GM10266 (cell line): ENCODE measurements around the gene CELSR2.

ENCODE experiments used
- DNase-seq: peaks from one replicate; pipeline ENCODE4 v3.0.0; 2012; ENCODE audit errors: extremely low spot score
- CTCF ChIP-seq: IDR thresholded peaks from 2 replicates; pipeline ENCODE4 v1.5.1; 2012; ENCODE audit warnings: mild to moderate bottlenecking, low read depth; ENCODE audit not compliant: control insufficient read depth, insufficient read depth; ENCODE audit errors: missing control alignments

The CELSR2 gene

GRCh38 chr1:109312978-109313775 is 63.8 kb downstream of the CELSR2 start:
- no peak for DNase-seq
- TF ChIP-seq CTCF: no peak

GRCh38 chr1:109314795-109315194 is 65.5 kb downstream of the CELSR2 start:
- DNase-seq: no peak
- TF ChIP-seq CTCF: no peak

DNA sequence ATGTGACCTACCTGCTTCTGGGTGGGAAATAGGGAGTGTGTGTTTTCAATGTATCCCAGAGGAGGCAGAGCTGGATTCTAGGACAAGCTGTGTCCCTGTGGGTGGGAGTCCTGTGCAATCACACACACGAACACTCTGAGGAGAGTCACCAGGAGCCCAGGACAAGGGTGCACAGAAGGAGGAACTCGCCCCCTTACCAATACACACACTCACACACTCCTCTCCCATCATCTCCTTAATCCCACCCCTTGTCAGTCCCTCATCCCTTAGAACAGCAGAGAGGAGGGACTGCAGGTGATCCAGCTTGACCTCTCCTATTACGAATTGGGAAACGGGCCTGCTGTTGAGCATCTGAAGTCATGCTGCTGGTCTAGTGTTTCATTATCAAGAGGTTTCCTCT is 65.9 kb downstream of the CELSR2 start:
- no peak for TF ChIP-seq CTCF

DNA sequence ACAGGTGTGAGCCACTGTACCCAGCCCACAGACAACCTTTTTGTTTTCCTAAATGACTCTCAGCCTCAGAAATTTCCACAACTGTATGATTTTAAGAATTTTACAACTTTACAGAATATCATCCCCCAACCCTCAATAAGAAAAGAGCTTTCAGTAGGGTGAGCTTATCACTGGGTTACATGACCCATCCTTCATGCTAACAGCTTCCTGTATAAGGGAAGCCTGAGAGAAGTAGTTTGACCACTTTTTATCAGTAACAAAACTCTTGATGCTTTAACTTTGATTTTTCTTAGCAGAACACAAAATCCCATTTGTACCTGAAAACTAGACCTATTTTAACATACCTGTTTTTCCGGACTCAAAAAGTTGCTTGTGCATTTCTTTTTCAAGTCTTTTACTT is 67.2 kb downstream of the CELSR2 start:
- no peak for DNase-seq
- no peak for TF ChIP-seq CTCF

More for the DNA sequence above, 65.9 kb downstream of the CELSR2 start:
- no peak for DNase-seq

- no peak for TF ChIP-seq CTCF
- DNase-seq: no peak
These were observed 69.8 kb downstream of the CELSR2 start for GRCh38 chr1:109319114-109319513.

DNA sequence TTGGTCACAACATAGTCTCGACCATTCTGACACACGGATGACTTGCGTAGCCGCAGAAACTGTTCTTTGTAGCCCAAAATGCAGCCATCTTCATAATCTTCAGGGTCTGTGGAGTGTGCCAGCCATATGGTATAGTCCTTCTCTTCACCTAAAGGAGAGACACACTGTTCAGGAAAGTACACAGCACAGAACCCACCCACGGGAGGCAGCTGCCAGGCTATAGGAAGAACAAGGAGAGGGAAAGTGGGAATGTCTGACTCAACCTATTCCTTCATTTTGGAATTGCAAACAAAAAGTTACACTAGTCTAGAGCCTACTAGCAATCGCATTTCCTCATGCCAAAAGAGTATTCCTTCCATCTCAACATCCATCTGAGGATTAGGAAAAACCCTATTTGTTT is 73.6 kb downstream of the CELSR2 start:
- no peak for DNase-seq
- no peak for TF ChIP-seq CTCF
